Stimulated activated CD4-positive, alpha-beta T cell treated with anti-CD3 and anti-CD28 coated beads, Interleukin-1b, Interleukin-23, amount 100 ng/mL, for 4 hours (primary cell): Measurements from ENCODE around the gene NDFIP2.

ENCODE experiments used
- DNase-seq, 2 donors: peaks; one replicate each; pipeline ENCODE4 v3.0.0-alpha.2; 2020; ENCODE audit warnings: low read depth in 2 of 2

NDFIP2 gene

GRCh38 chr13:79480954-79481684 lies at the start of gene NDFIP2:
TSS of gene NDFIP2 (plus strand) at chr13:79481155. CDS start at chr13:79481204, 49 bp downstream.
- peak; percentile 89 to 92 for DNase-seq

- DNase-seq: no peak
Observed at GRCh38 chr13:79432086-79432485, 48.9 kb upstream of the NDFIP2 start.

GRCh38 chr13:79432992-79433391 lies 48.0 kb upstream of the NDFIP2 start:
- no peak for DNase-seq

- DNase-seq: no peak
Observed at GRCh38 chr13:79434556-79434955, 46.4 kb upstream of the NDFIP2 start.

- no peak for DNase-seq
Observed at GRCh38 chr13:79435561-79435990, 45.4 kb upstream of the NDFIP2 start.

GRCh38 chr13:79439275-79439674 lies 41.7 kb upstream of the NDFIP2 start:
- no peak for DNase-seq

GRCh38 chr13:79440958-79441528 lies 39.9 kb upstream of the NDFIP2 start:
- DNase-seq: no peak

GRCh38 chr13:79442221-79442620 lies 38.7 kb upstream of the NDFIP2 start:
- DNase-seq: no peak

GRCh38 chr13:79442706-79443105 lies 38.2 kb upstream of the NDFIP2 start:
- no peak for DNase-seq

- no peak for DNase-seq
Observed at GRCh38 chr13:79445968-79446645, 34.8 kb upstream of the NDFIP2 start.

- DNase-seq: no peak
Observed at GRCh38 chr13:79447141-79447540, 33.8 kb upstream of the NDFIP2 start.

GRCh38 chr13:79447741-79448140 lies 33.2 kb upstream of the NDFIP2 start:
- DNase-seq: no peak

GRCh38 chr13:79448413-79448812 lies 32.5 kb upstream of the NDFIP2 start:
- DNase-seq: no peak

- peak in 1 of 2 donors; percentile 19 for DNase-seq
Observed at GRCh38 chr13:79450110-79450509, 30.8 kb upstream of the NDFIP2 start.

GRCh38 chr13:79451500-79451962 lies 29.4 kb upstream of the NDFIP2 start:
- DNase-seq: peak; percentile 75 to 89

GRCh38 chr13:79452239-79452913 lies 28.6 kb upstream of the NDFIP2 start:
- DNase-seq: no peak

GRCh38 chr13:79455331-79455730 lies 25.6 kb upstream of the NDFIP2 start:
- DNase-seq: no peak

GRCh38 chr13:79456051-79456450 lies 24.9 kb upstream of the NDFIP2 start:
- no peak for DNase-seq

- no peak for DNase-seq
Observed at GRCh38 chr13:79456656-79457365, 24.1 kb upstream of the NDFIP2 start.

GRCh38 chr13:79457390-79457789 lies 23.6 kb upstream of the NDFIP2 start:
- DNase-seq: no peak

- no peak for DNase-seq
Observed at GRCh38 chr13:79457948-79458347, 23.0 kb upstream of the NDFIP2 start.

- no peak for DNase-seq
Observed at GRCh38 chr13:79458436-79458835, 22.5 kb upstream of the NDFIP2 start.
